ENCODE measurements around the gene CTNNA2. TPM values are rescaled to one million over a fixed set of nuclear protein-coding genes. Genes with fewer than 3 reads are reported as not detected.

The CTNNA2 gene
- polyA plus RNA-seq, 1 experiment, result not detected

- Histone ChIP-seq H3K27ac (ENCODE audit: low read depth, low read length) (no peak overlapping the region), H3K9me3 (ENCODE audit: control insufficient read depth, insufficient read depth, low read length) (no peaks in the 10 kb centered on the region), H3K27me3 (ENCODE audit: control insufficient read depth, insufficient read depth, low read length) (no peaks in the 10 kb centered on the region), H3K4me3 (ENCODE audit: low read depth, low read length) (no peak overlapping the region)
- DNase-seq (ENCODE audit: low read depth, low spot score), result no peak
- ChIA-PET POLR2A (interaction anchor here (1.0 kb wide), 1 partner anchor 28 kb away, joined by 3 read pairs; no protein-coding TSS in a partner anchor), CTCF (interaction anchor here (1.3 to 1.6 kb wide), 3 partner anchors 42 to 384 kb away, joined by 4 to 6 read pairs (median 5); no protein-coding TSS in a partner anchor)
- no peak for TF ChIP-seq CTCF (IDR thresholded peaks at IDR 0.05; ENCODE audit: low read depth, low read length)
Observed at GRCh38 chr2:80114812-80115211, 602.0 kb downstream of the CTNNA2 start.

DNA sequence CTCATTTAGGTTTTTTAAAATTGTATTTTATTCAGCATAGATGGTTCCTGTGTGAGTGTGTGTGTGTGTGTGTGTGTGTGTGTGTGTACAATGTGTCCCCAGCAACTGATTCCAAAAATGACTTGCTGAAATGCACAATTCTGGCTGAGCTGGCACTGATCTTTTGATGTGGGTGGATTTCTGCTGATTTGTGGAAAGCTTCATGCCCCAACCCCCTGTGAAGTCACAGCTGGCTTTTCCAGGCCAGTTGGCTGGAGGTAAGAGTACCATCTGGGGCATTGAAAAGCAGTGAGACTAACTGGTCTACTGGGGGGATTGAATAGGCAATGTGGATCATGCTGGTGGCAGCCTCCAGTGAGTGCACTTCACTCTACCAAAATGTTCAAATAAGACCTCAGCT is 604.5 kb downstream of the CTNNA2 start:
- no peak for TF ChIP-seq CTCF (IDR thresholded peaks at IDR 0.05; ENCODE audit: low read depth, low read length)
- H3K27me3 ChIP-seq (ENCODE audit: control insufficient read depth, insufficient read depth, low read length), result no peaks in the 10 kb centered on the region
- ChIA-PET POLR2A (interaction anchor here (0.7 kb wide), 1 partner anchor 29 kb away, joined by 4 read pairs; no protein-coding TSS in a partner anchor), CTCF (no interaction called here)
- no peak overlapping the region for H3K4me3 ChIP-seq (ENCODE audit: low read depth, low read length)
- no peaks in the 10 kb centered on the region for H3K9me3 ChIP-seq (ENCODE audit: control insufficient read depth, insufficient read depth, low read length)
- no peak for DNase-seq (ENCODE audit: low read depth, low spot score)
- H3K27ac ChIP-seq (ENCODE audit: low read depth, low read length), result no peak overlapping the region

GRCh38 chr2:80120866-80121265 is 608.0 kb downstream of the CTNNA2 start:
- ChIA-PET CTCF (no interaction called here), POLR2A (no interaction called here)
- no peak for DNase-seq (ENCODE audit: low read depth, low spot score)
- TF ChIP-seq CTCF (IDR thresholded peaks at IDR 0.05; ENCODE audit: low read depth, low read length), result no peak
- Histone ChIP-seq H3K4me3 (ENCODE audit: low read depth, low read length) (no peak overlapping the region), H3K27ac (ENCODE audit: low read depth, low read length) (no peak overlapping the region), H3K27me3 (ENCODE audit: control insufficient read depth, insufficient read depth, low read length) (no peaks in the 10 kb centered on the region), H3K9me3 (ENCODE audit: control insufficient read depth, insufficient read depth, low read length) (no peaks in the 10 kb centered on the region)

DNA sequence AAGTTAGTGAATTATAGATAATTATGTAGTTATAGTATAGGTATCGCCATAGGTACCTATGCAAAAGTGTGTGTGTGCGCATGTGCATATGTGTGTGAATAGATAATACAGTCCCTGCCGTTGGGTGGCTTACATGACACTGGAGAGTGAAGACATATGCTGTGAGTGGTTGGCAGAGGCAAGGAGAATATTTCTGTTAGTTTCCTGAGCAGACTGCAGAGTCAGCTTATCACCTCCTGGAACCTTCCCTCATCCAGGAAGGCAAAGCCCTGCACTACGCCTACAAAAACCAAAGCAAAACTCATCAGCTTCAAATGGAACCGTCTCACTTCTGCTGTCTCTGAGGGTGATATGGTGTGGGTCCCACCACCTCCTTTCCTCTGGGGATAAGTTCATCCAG is 609.8 kb downstream of the CTNNA2 start:
- TF ChIP-seq CTCF (IDR thresholded peaks at IDR 0.05; ENCODE audit: low read depth, low read length), result no peak
- Histone ChIP-seq H3K9me3 (ENCODE audit: control insufficient read depth, insufficient read depth, low read length) (no peaks in the 10 kb centered on the region), H3K4me3 (ENCODE audit: low read depth, low read length) (no peak overlapping the region), H3K27me3 (ENCODE audit: control insufficient read depth, insufficient read depth, low read length) (no peaks in the 10 kb centered on the region), H3K27ac (ENCODE audit: low read depth, low read length) (no peak overlapping the region)
- ChIA-PET CTCF (interaction anchor here (0.7 kb wide), 1 partner anchor 868 kb away, joined by 3 read pairs; no protein-coding TSS in a partner anchor), POLR2A (no interaction called here)
- no peak for DNase-seq (ENCODE audit: low read depth, low spot score)

GRCh38 chr2:80126596-80127189 is 613.8 kb downstream of the CTNNA2 start:
- ChIA-PET CTCF (no interaction called here), POLR2A (no interaction called here)
- no peak for TF ChIP-seq CTCF (IDR thresholded peaks at IDR 0.05; ENCODE audit: low read depth, low read length)
- Histone ChIP-seq H3K27me3 (ENCODE audit: control insufficient read depth, insufficient read depth, low read length) (no peaks in the 10 kb centered on the region), H3K4me3 (ENCODE audit: low read depth, low read length) (no peak overlapping the region), H3K27ac (ENCODE audit: low read depth, low read length) (no peak overlapping the region), H3K9me3 (ENCODE audit: control insufficient read depth, insufficient read depth, low read length) (no peaks in the 10 kb centered on the region)
- DNase-seq (ENCODE audit: low read depth, low spot score), result no peak
